ENCODE results near the gene RPE65. TPM values are rescaled to one million over a fixed set of nuclear protein-coding genes. Genes with fewer than 3 reads are reported as not detected.

Gene RPE65
- total and polyA plus RNA-seq, 2 donors (not counting 3 experiments of a cell fraction or from before 2014, with no cell fraction given): not detected

DNA sequence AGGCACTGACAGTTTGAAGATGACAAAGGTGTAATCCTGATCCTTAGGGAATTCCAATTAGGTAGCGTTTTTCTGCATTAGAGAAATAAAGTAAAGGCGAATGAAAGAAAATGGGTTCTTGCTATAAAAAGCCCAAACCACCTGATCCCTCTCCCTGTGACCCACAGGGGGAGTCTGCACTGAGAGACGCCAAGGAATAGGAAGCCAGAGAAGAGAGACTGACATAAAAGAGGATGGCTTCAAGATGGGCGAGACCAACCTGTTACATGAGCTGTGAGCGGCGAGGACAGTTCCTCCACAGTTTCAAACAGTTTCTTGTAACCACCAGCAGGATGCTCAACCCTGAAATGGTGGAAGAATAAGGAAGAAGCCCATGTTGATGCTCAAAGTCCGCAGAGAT, 1.4 kb downstream of the RPE65 start:
- dilution Hi-C loops (cut with MboI; ENCODE audit: extremely low pct_ligation_motif_present, low sequenced_read_pairs) (no loop called here), intact Hi-C loops (cut with micrococcal nuclease) (no loop called here)
- Histone ChIP-seq H3K4me1 (ENCODE audit: control insufficient read depth, extremely low read depth, insufficient read depth, low read length) (no peaks in the 10 kb centered on the region), H3K9me1 (replicated peaks; ENCODE audit: control insufficient read depth, extremely low read depth, insufficient read depth, low read length) (no peaks in the 10 kb centered on the region), H3K27ac (ENCODE audit: insufficient read depth, low read depth, low read length) (no peak overlapping the region), H3K9me3 (replicated peaks; ENCODE audit: control insufficient read depth, insufficient read depth, low read length) (no peaks in the 10 kb centered on the region), H3K27me3 (ENCODE audit: control insufficient read depth in 2 of 2, insufficient read depth in 2 of 2, low read length in 2 of 2) (peaks cover 0 to 2% of the 10 kb centered on the region in 2 experiments), H3K79me2 (ENCODE audit: control insufficient read depth, insufficient read depth, low read length) (no peaks in the 10 kb centered on the region), H4K20me1 (replicated peaks; ENCODE audit: control insufficient read depth, extremely low read depth, insufficient read depth, low read length) (no peaks in the 10 kb centered on the region), H3K4me3 (replicated peaks in 1 of 3; ENCODE audit: insufficient read depth in 1 of 3, low read depth in 1 of 3, low read length in 3 of 3) (no peak overlapping the region), H3K4me2 (ENCODE audit: insufficient read depth, low read length) (no peak overlapping the region), H2AFZ (ENCODE audit: low read depth, low read length) (no peak overlapping the region), H3K9ac (replicated peaks; ENCODE audit: extremely low read depth, insufficient read depth, low read length) (no peak overlapping the region), H3K36me3 (ENCODE audit: control insufficient read depth in 2 of 2, extremely low read depth in 1 of 2, insufficient read depth in 2 of 2, low read length in 2 of 2) (no peaks in the 10 kb centered on the region)
- ChIA-PET POLR2A (no interaction called here), CTCF (interaction anchor here (1.4 kb wide), 1 partner anchor 64 kb away, joined by 3 read pairs; no protein-coding TSS in a partner anchor)
- no TSS peak for BruUV-seq (replicated peaks)
- FAIRE-seq: no peak
- no peak for DNase-seq (ENCODE audit: low read depth, low spot score)
- no peak for TF ChIP-seq JUN (IDR thresholded peaks at IDR 0.05; ENCODE audit: borderline replicate concordance, insufficient read depth, insufficient read length, low read depth)
- no peak for TF ChIP-seq POLR2A (IDR thresholded peaks at IDR 0.05; ENCODE audit: low read depth, low read length)
- TF ChIP-seq FOS (IDR thresholded peaks at IDR 0.05; ENCODE audit: borderline replicate concordance, insufficient read depth, low read length): no peak
- TF ChIP-seq, protein P1, sequence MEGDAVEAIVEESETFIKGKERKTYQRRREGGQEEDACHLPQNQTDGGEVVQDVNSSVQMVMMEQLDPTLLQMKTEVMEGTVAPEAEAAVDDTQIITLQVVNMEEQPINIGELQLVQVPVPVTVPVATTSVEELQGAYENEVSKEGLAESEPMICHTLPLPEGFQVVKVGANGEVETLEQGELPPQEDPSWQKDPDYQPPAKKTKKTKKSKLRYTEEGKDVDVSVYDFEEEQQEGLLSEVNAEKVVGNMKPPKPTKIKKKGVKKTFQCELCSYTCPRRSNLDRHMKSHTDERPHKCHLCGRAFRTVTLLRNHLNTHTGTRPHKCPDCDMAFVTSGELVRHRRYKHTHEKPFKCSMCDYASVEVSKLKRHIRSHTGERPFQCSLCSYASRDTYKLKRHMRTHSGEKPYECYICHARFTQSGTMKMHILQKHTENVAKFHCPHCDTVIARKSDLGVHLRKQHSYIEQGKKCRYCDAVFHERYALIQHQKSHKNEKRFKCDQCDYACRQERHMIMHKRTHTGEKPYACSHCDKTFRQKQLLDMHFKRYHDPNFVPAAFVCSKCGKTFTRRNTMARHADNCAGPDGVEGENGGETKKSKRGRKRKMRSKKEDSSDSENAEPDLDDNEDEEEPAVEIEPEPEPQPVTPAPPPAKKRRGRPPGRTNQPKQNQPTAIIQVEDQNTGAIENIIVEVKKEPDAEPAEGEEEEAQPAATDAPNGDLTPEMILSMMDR (IDR thresholded peaks at IDR 0.05; ENCODE audit: extremely low read depth in 1 of 2, insufficient read depth in 1 of 2, low read depth in 1 of 2, low read length in 2 of 2): no peak
- TF ChIP-seq, protein P2, sequence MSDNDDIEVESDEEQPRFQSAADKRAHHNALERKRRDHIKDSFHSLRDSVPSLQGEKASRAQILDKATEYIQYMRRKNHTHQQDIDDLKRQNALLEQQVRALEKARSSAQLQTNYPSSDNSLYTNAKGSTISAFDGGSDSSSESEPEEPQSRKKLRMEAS (IDR thresholded peaks at IDR 0.05; ENCODE audit: insufficient read depth, insufficient read length): no peak
- TF ChIP-seq EZH2 (IDR thresholded peaks at IDR 0.05; ENCODE audit: borderline replicate concordance, low read depth, low read length, severe bottlenecking): no peak
- no peak for TF ChIP-seq GATA2 (IDR thresholded peaks at IDR 0.05; ENCODE audit: insufficient read depth, insufficient read length, low read depth, low read length)
- no peak for TF ChIP-seq MYC (IDR thresholded peaks at IDR 0.05; ENCODE audit: low read depth, low read length)
- TF ChIP-seq POLR2AphosphoS5 (IDR thresholded peaks at IDR 0.05; ENCODE audit: insufficient read depth, low read depth, low read length): no peak
